Fibroblast of skin of back (primary cell): ENCODE results near the gene ZNRF3.

Experiments used
- DNase-seq: peaks from one replicate; pipeline ENCODE4 v3.0.0-alpha.2; 2013

ZNRF3 gene

GRCh38 chr22:28953976-28954880 is 70.9 kb downstream of the ZNRF3 start:
- no peak for DNase-seq

- no peak for DNase-seq
Measured at GRCh38 chr22:28955817-28956216, 72.4 kb downstream of the ZNRF3 start.

- DNase-seq = no peak
Measured at GRCh38 chr22:28956506-28956905, 73.1 kb downstream of the ZNRF3 start.

GRCh38 chr22:28958611-28959010 is 75.2 kb downstream of the ZNRF3 start:
- DNase-seq = no peak

- no peak for DNase-seq
Measured at GRCh38 chr22:28962042-28962554, 78.7 kb downstream of the ZNRF3 start.

GRCh38 chr22:28963362-28963761 is 80.0 kb downstream of the ZNRF3 start:
- DNase-seq = no peak

GRCh38 chr22:28967163-28967665 is 83.8 kb downstream of the ZNRF3 start:
- no peak for DNase-seq

- DNase-seq = no peak
Measured at GRCh38 chr22:28967969-28968368, 84.6 kb downstream of the ZNRF3 start.

GRCh38 chr22:28969401-28970168 is 86.2 kb downstream of the ZNRF3 start:
- no peak for DNase-seq

GRCh38 chr22:28973352-28973751 is 90.0 kb downstream of the ZNRF3 start:
- no peak for DNase-seq

- no peak for DNase-seq
Measured at GRCh38 chr22:28977060-28977459, 93.7 kb downstream of the ZNRF3 start.

- peak; percentile 18 for DNase-seq
Measured at GRCh38 chr22:28977481-28977971, 94.2 kb downstream of the ZNRF3 start.

- DNase-seq = peak; percentile 30
Measured at GRCh38 chr22:28978158-28978557, 94.8 kb downstream of the ZNRF3 start.

- DNase-seq = no peak
Measured at GRCh38 chr22:28978863-28979796, 95.8 kb downstream of the ZNRF3 start.

- no peak for DNase-seq
Measured at GRCh38 chr22:28980326-28980725, 97.0 kb downstream of the ZNRF3 start.

GRCh38 chr22:28981818-28982499 is 98.6 kb downstream of the ZNRF3 start:
- no peak for DNase-seq

- DNase-seq = peak; percentile 40
Measured at GRCh38 chr22:28983190-28983589, 99.8 kb downstream of the ZNRF3 start.

GRCh38 chr22:28983788-28984441 is 100.5 kb downstream of the ZNRF3 start:
- DNase-seq = no peak

- DNase-seq = no peak
Measured at GRCh38 chr22:28984482-28985158, 101.2 kb downstream of the ZNRF3 start.
